Breast epithelium (tissue), 3 donors: ENCODE measurements around the gene EDEM1.

Experiments
- POLR2A ChIP-seq: fragments of 450-650 bp; IDR thresholded peaks from one replicate; pipeline ENCODE4 v1.6.1; 2016; ENCODE audit warnings: antibody characterized with exemption, mild to moderate bottlenecking, moderate library complexity
- POLR2AphosphoS5 ChIP-seq, 3 donors: sonication (generic); formaldehyde crosslinking; IDR thresholded peaks; one replicate each; pipeline ENCODE4 v1.6.1; 2017; ENCODE audit warnings: antibody characterized with exemption in 3 of 3
- TF ChIP-seq, protein P1 (sequence below), 3 donors: fragments of 450-650 bp; IDR thresholded peaks; one replicate each; pipeline ENCODE4 v1.5.1; 2016 to 2017; ENCODE audit warnings: antibody characterized with exemption in 3 of 3, mild to moderate bottlenecking in 3 of 3, moderate library complexity in 3 of 3

DNA sequence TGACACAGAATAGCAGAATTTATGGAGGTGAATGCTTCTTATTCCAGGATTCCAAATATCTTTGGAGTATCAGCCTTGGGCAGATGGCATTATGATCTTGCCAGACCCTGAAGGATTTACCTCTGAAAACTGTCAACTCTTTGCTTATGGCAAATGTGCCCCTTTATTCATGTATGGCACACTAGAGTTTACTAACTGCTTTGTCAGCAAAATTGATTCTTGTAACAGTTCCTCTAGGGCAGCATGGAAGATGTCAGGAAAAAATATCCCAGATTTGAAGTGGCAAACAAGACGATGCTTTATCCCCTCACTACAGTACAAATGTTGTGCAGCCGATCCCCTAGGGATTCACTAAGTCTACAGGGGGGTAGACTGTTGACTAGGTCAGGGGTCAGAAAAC lies 79.7 kb downstream of the EDEM1 start:
- TF ChIP-seq, protein P1, sequence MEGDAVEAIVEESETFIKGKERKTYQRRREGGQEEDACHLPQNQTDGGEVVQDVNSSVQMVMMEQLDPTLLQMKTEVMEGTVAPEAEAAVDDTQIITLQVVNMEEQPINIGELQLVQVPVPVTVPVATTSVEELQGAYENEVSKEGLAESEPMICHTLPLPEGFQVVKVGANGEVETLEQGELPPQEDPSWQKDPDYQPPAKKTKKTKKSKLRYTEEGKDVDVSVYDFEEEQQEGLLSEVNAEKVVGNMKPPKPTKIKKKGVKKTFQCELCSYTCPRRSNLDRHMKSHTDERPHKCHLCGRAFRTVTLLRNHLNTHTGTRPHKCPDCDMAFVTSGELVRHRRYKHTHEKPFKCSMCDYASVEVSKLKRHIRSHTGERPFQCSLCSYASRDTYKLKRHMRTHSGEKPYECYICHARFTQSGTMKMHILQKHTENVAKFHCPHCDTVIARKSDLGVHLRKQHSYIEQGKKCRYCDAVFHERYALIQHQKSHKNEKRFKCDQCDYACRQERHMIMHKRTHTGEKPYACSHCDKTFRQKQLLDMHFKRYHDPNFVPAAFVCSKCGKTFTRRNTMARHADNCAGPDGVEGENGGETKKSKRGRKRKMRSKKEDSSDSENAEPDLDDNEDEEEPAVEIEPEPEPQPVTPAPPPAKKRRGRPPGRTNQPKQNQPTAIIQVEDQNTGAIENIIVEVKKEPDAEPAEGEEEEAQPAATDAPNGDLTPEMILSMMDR (IDR thresholded peaks at IDR 0.05) = no peak
- TF ChIP-seq POLR2AphosphoS5 (IDR thresholded peaks at IDR 0.05) = no peak
- no peak for TF ChIP-seq POLR2A
